B cell (primary cell): Measurements from ENCODE around the gene CLCF1. TPM values are rescaled to one million over a fixed set of nuclear protein-coding genes. Genes with fewer than 3 reads are reported as not detected.

Source experiments
- ATAC-seq: fragments of 200-7000 bp; cut with Tn5 transposase; one replicate; pipeline ENCODE4 v1.10.0; 2021; ENCODE audit warnings: low read depth, mild to moderate bottlenecking, moderate number of reproducible peaks, moderate library complexity
- CTCF ChIA-PET: fragments of 350-600 bp; sonication (Branson Sonifier 250); formaldehyde crosslinking; loops from one replicate; lab custom pipeline; 2021; ENCODE audit warnings: antibody characterized with exemption, inconsistent platforms; lab: Charles Lee
- POLR2A ChIA-PET: fragments of 350-600 bp; sonication (Branson Sonifier 250); formaldehyde crosslinking; loops from one replicate; lab custom pipeline; 2021; ENCODE audit warnings: antibody characterized with exemption; lab: Charles Lee
- DNase-seq: peaks from one replicate; pipeline ENCODE4 v3.0.0; 2013
- H2AFZ ChIP-seq: 2 replicates; pipeline ENCODE4 v1.6.1; 2012; ENCODE audit warnings: mild to moderate bottlenecking, low read depth, low read length; ENCODE audit not compliant: insufficient read depth, poor library complexity, severe bottlenecking
- H3K27ac ChIP-seq, 2 donors: 1 replicate in 1 of 2; 2 replicates in 1 of 2; pipeline ENCODE4 v1.5.1; 2012 to 2013; ENCODE audit warnings: low read length in 2 of 2, mild to moderate bottlenecking in 2 of 2, moderate library complexity in 1 of 2
- H3K27me3 ChIP-seq, 4 experiments: fragments of 200-600 bp in 1 of 4; sonication (generic) in 1 of 4; replicated peaks in 1 of 4; 1 replicate in 2 of 4; 2 replicates in 2 of 4; pipeline versions ENCODE4 v1.6.1 to v1.7.0; 2013 to 2016; ENCODE audit warnings: low read length in 3 of 4, mild to moderate bottlenecking in 2 of 4, mixed read lengths in 1 of 4, moderate library complexity in 1 of 4; ENCODE audit not compliant: insufficient read depth in 4 of 4, control insufficient read depth in 3 of 4; ENCODE audit errors: control extremely low read depth in 1 of 4
- H3K36me3 ChIP-seq, 2 experiments: replicated peaks in 1 of 2; 1 replicate in 1 of 2; 2 replicates in 1 of 2; pipeline versions ENCODE4 v1.6.1 to v1.7.1; 2013; ENCODE audit warnings: low read length in 1 of 2; ENCODE audit not compliant: insufficient read depth in 2 of 2, control insufficient read depth in 1 of 2; ENCODE audit errors: control extremely low read depth in 1 of 2, extremely low read depth in 1 of 2
- H3K4me1 ChIP-seq, 2 donors: fragments of 200-600 bp in 1 of 2; sonication (generic) in 1 of 2; 1 replicate in 1 of 2; 2 replicates in 1 of 2; pipeline versions ENCODE4 v1.5.1 to v1.6.1; 2013 to 2017; ENCODE audit warnings: low read length in 2 of 2; ENCODE audit not compliant: control insufficient read depth in 2 of 2, insufficient read depth in 2 of 2
- H3K4me2 ChIP-seq: replicated peaks from 2 replicates; pipeline ENCODE3; 2012; ENCODE audit warnings: mild to moderate bottlenecking, low read depth, low read length; ENCODE audit not compliant: poor library complexity, severe bottlenecking
- H3K4me3 ChIP-seq, 5 experiments: fragments of 200-600 bp in 1 of 5; sonication (generic) in 1 of 5; 1 replicate in 3 of 5; 2 replicates in 2 of 5; pipeline versions ENCODE4 v1.5.1 to v1.7.0; 2011 to 2016; ENCODE audit warnings: low read length in 4 of 5, mild to moderate bottlenecking in 4 of 5, low read depth in 2 of 5, control low read depth in 1 of 5, moderate library complexity in 1 of 5; ENCODE audit not compliant: insufficient read depth in 1 of 5; ENCODE audit errors: control extremely low read depth in 1 of 5, extremely low read depth in 1 of 5
- H3K79me2 ChIP-seq: fragments of 200-600 bp; sonication (generic); one replicate; pipeline ENCODE4 v1.6.0; 2016; ENCODE audit warnings: low read length; ENCODE audit not compliant: control insufficient read depth, insufficient read depth
- H3K9ac ChIP-seq: fragments of 200-600 bp; sonication (generic); 2 replicates; pipeline ENCODE4 v1.6.1; 2017; ENCODE audit warnings: mild to moderate bottlenecking, low read length, moderate library complexity
- H3K9me3 ChIP-seq, 3 donors: one replicate each; pipeline versions ENCODE4 v1.6.1 to v1.7.1; 2013; ENCODE audit warnings: low read length in 2 of 3; ENCODE audit not compliant: control insufficient read depth in 2 of 3, insufficient read depth in 1 of 3; ENCODE audit errors: control extremely low read depth in 1 of 3
- H4K20me1 ChIP-seq: 2 replicates; pipeline ENCODE4 v1.6.0; 2012; ENCODE audit warnings: mild to moderate bottlenecking, low read length; ENCODE audit not compliant: insufficient read depth, control insufficient read depth, poor library complexity, severe bottlenecking
- H3K27ac Mint-ChIP-seq: one replicate; pipeline ENCODE4 v1.8.0; 2021; ENCODE audit warnings: mixed read lengths
- H3K27me3 Mint-ChIP-seq: one replicate; pipeline ENCODE4 v1.8.0; 2021; ENCODE audit warnings: mixed read lengths
- H3K4me1 Mint-ChIP-seq: one replicate; pipeline ENCODE4 v1.8.0; 2021; ENCODE audit warnings: mixed read lengths
- H3K4me3 Mint-ChIP-seq: one replicate; pipeline ENCODE4 v1.8.0; 2021; ENCODE audit warnings: mixed read lengths
- H3K9me3 Mint-ChIP-seq: one replicate; pipeline ENCODE4 v1.8.0; 2022; ENCODE audit warnings: mixed read lengths; ENCODE audit not compliant: insufficient read depth
- CTCF ChIP-seq: fragments of 200-600 bp; IDR thresholded peaks from one replicate; pipeline ENCODE4 v1.8.0; 2022; ENCODE audit warnings: antibody characterized with exemption, mild to moderate bottlenecking
- EZH2 ChIP-seq: IDR thresholded peaks from 2 replicates; pipeline ENCODE4 v1.6.1; 2012; ENCODE audit warnings: borderline replicate concordance, low read depth, mild to moderate bottlenecking, moderate library complexity, low read length; ENCODE audit not compliant: insufficient read depth, poor library complexity, severe bottlenecking
- WGBS: methylation state at CpG from one replicate; pipeline ENCODE4 v1.1.5; 2013; ENCODE audit warnings: missing lambda C conversion rate; ENCODE audit not compliant: insufficient coverage; 5-methylcytosine and 5-hydroxymethylcytosine counted together
- intact Hi-C: fragments of 100-400 bp; cut with micrococcal nuclease; formaldehyde crosslinking; loops from one replicate; pipeline ENCODE4 v1.10.0; 2022
- polyA plus RNA-seq: library from polyadenylated mRNA; depleted of rRNA; stranded (reverse); fragments of >200 nt; gene quantifications from 2 replicates; pipeline ENCODE4 v1.2.3, GENCODE V29; 2012
- total RNA-seq, 2 donors: library from RNA; stranded (reverse); fragments of 120-200 nt in 1 of 2; gene quantifications; 1 replicate in 1 of 2; 2 replicates in 1 of 2; pipeline versions ENCODE4 v1.2.3 to v1.2.4, GENCODE V29; 2013 to 2022

CLCF1 gene
- total and polyA plus RNA-seq, 2 donors (not counting 1 experiment from before 2014, with no cell fraction given): 29.1 to 44.6 TPM

GRCh38 chr11:67381244-67381972 lies 8.0 kb upstream of the CLCF1 start:
- Histone ChIP-seq H3K9ac (peak overlapping the region; percentile 50), H3K9me3 (no peaks in the 10 kb centered on the region), H4K20me1 (no peaks in the 10 kb centered on the region), H3K36me3 (no peaks in the 10 kb centered on the region), H3K27ac (peak overlapping the region; percentile 70 to 88), H3K4me1 (peaks cover 22 to 28% of the 10 kb centered on the region in 2 donors), H2AFZ (peak overlapping the region; percentile 78), H3K27me3 (no peaks in the 10 kb centered on the region), H3K79me2 (peaks cover 11% of the 10 kb centered on the region), H3K4me2 (peak overlapping the region; percentile 74), H3K4me3 (peak overlapping the region in 4 of 5 experiments; percentile 3 to 51 (median 17))
- peak overlapping the region; percentile 93 for H3K27ac Mint-ChIP-seq
- H3K4me3 Mint-ChIP-seq: peak overlapping the region; percentile 53
- H3K9me3 Mint-ChIP-seq: no peaks in the 10 kb centered on the region
- ATAC-seq (peak; percentile 72), DNase-seq (peak; percentile 78)
- peaks cover 26% of the 10 kb centered on the region for H3K4me1 Mint-ChIP-seq
- WGBS: 41% methylated on average over 11 of the region's 13 CpGs
- intact Hi-C loops: loop anchor here (1.0 to 5.0 kb wide), 3 partner anchors 8 to 139 kb away; partner anchors contain the start of genes ANKRD13D and CLCF1
- TF ChIP-seq CTCF: peak; percentile 33
- no peak for TF ChIP-seq EZH2
- CTCF ChIA-PET: interaction anchor here (0.6 to 42.2 kb wide), 22 partner anchors 9 to 328 kb away, joined by 3 to 2379 read pairs (median 8); partner anchors contain the start of genes ANKRD13D, CLCF1, PITPNM1 and POLD4
- POLR2A ChIA-PET: interaction anchor here (0.6 to 5.8 kb wide), 18 partner anchors 11 to 703 kb away, joined by 3 to 153 read pairs (median 4); partner anchors contain the start of genes CLCF1, POLD4, PPP1CA and PTPRCAP
- no peaks in the 10 kb centered on the region for H3K27me3 Mint-ChIP-seq
